Measurements from ENCODE around the gene CDSN. TPM values are rescaled to one million over a fixed set of nuclear protein-coding genes. Genes with fewer than 3 reads are reported as not detected.
A peak's percentile ranks its signal among the peaks of the same experiment; 100 is the strongest.

Gene CDSN
- total and polyA plus RNA-seq, 7 experiments from 2014 or later: not detected

GRCh38 chr6:31110825-31111582 is 9.2 kb downstream of the CDSN start:
- Histone ChIP-seq H3K4me3 (ENCODE audit: low read length) (no peak overlapping the region), H3K36me3 (ENCODE audit: control insufficient read depth in 2 of 3, insufficient read depth in 3 of 3, low read length in 3 of 3) (no peaks in the 10 kb centered on the region), H3K9me3 (ENCODE audit: control insufficient read depth in 2 of 3, low read length in 3 of 3) (no peaks in the 10 kb centered on the region), H3K4me1 (ENCODE audit: control insufficient read depth in 2 of 2, insufficient read depth in 2 of 2, low read length in 2 of 2) (no peaks in the 10 kb centered on the region), H3K27me3 (ENCODE audit: control insufficient read depth in 2 of 2, insufficient read depth in 2 of 2, low read length in 2 of 2) (no peaks in the 10 kb centered on the region), H3K27ac (ENCODE audit: low read depth, low read length) (no peak overlapping the region)
- peaks cover 0 to 22% (median 5%) of the 10 kb centered on the region in 7 donors for H3K4me1 Mint-ChIP-seq
- DNase-seq (no peak), ATAC-seq (no peak)
- no peaks in the 10 kb centered on the region for H3K9me3 Mint-ChIP-seq
- H3K4me3 Mint-ChIP-seq: no peak overlapping the region
- peaks cover 0 to 19% (median 8%) of the 10 kb centered on the region in 5 donors for H3K27me3 Mint-ChIP-seq
- no peak overlapping the region for H3K27ac Mint-ChIP-seq
- intact Hi-C loops (cut with micrococcal nuclease): no loop called here
- no peaks in the 10 kb centered on the region for H3K36me3 Mint-ChIP-seq
- POLR2A ChIA-PET: interaction anchor here (0.7 to 1.4 kb wide), 2 partner anchors 15 to 645 kb away, joined by 4 read pairs; no protein-coding TSS in a partner anchor
- CTCF ChIA-PET: interaction anchor here (1.3 kb wide), 1 partner anchor 10 kb away, joined by 4 read pairs; no protein-coding TSS in a partner anchor

DNA sequence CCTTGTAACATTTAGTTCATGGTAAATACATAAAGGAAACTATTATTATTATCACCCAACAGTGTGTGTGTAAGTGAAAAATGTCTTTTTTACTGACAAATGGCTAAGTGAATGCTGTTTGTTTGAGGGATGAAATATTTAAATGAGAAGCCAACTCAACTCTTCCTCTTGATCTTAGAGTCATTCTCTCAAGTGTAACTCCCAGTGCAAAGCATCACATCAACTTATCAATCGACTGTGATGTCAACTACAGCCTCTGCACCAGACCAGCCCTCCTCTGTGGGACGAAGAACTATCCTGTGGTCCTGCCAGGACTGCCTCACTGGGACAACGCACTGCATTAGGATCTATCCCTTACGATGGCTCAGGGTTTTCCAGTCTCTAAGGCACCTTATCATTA is 13.2 kb downstream of the CDSN start:
- Histone ChIP-seq H3K4me1 (ENCODE audit: control insufficient read depth in 2 of 2, insufficient read depth in 2 of 2, low read length in 2 of 2) (no peaks in the 10 kb centered on the region), H3K4me3 (ENCODE audit: low read length) (no peak overlapping the region), H3K27ac (ENCODE audit: low read depth, low read length) (no peak overlapping the region), H3K27me3 (ENCODE audit: control insufficient read depth in 2 of 2, insufficient read depth in 2 of 2, low read length in 2 of 2) (no peaks in the 10 kb centered on the region), H3K9me3 (ENCODE audit: control insufficient read depth in 2 of 3, low read length in 3 of 3) (no peaks in the 10 kb centered on the region), H3K36me3 (ENCODE audit: control insufficient read depth in 2 of 3, insufficient read depth in 3 of 3, low read length in 3 of 3) (no peaks in the 10 kb centered on the region)
- CTCF ChIA-PET: no interaction called here
- DNase-seq (no peak), ATAC-seq (no peak)
- Mint-ChIP-seq H3K9me3 (no peaks in the 10 kb centered on the region), H3K36me3 (no peaks in the 10 kb centered on the region), H3K27me3 (peaks cover 0 to 11% (median 8%) of the 10 kb centered on the region in 5 donors), H3K27ac (no peak overlapping the region), H3K4me1 (peaks cover 0 to 10% (median 4%) of the 10 kb centered on the region in 7 donors), H3K4me3 (no peak overlapping the region)
- POLR2A ChIA-PET: no interaction called here
- intact Hi-C loops (cut with micrococcal nuclease): no loop called here

GRCh38 chr6:31103136-31103535 is 17.1 kb downstream of the CDSN start:
- no peak overlapping the region for H3K4me3 ChIP-seq (ENCODE audit: low read length)
- H3K27me3 Mint-ChIP-seq: peaks cover 0 to 16% (median 0%) of the 10 kb centered on the region in 5 donors
- ChIA-PET POLR2A (interaction anchor here (0.6 to 1.8 kb wide), 3 partner anchors 10 to 26 kb away, joined by 3 to 7 read pairs (median 5); partner anchors contain the start of gene PSORS1C1), CTCF (interaction anchor here (1.2 to 1.5 kb wide), 2 partner anchors 9 to 17 kb away, joined by 3 to 6 read pairs; no protein-coding TSS in a partner anchor)
- H3K36me3 Mint-ChIP-seq: no peaks in the 10 kb centered on the region
- H3K27ac ChIP-seq (ENCODE audit: low read depth, low read length): no peak overlapping the region
- DNase-seq: no peak
- ATAC-seq: no peak
- no peak overlapping the region for H3K27ac Mint-ChIP-seq
- H3K4me1 Mint-ChIP-seq: peaks cover 0 to 8% (median 4%) of the 10 kb centered on the region in 7 donors
- H3K9me3 Mint-ChIP-seq: peaks cover 0 to 3% (median 0%) of the 10 kb centered on the region in 11 donors
- intact Hi-C loops (cut with micrococcal nuclease): loop anchor here in 1 of 2 donors (2.0 kb wide), 1 partner anchor 16 kb away; no protein-coding TSS in a partner anchor
- H3K27me3 ChIP-seq (ENCODE audit: control insufficient read depth in 2 of 2, insufficient read depth in 2 of 2, low read length in 2 of 2): no peaks in the 10 kb centered on the region
- H3K9me3 ChIP-seq (ENCODE audit: control insufficient read depth in 2 of 3, low read length in 3 of 3): no peaks in the 10 kb centered on the region
- no peaks in the 10 kb centered on the region for H3K36me3 ChIP-seq (ENCODE audit: control insufficient read depth in 2 of 3, insufficient read depth in 3 of 3, low read length in 3 of 3)
- no peaks in the 10 kb centered on the region for H3K4me1 ChIP-seq (ENCODE audit: control insufficient read depth in 2 of 2, insufficient read depth in 2 of 2, low read length in 2 of 2)
- H3K4me3 Mint-ChIP-seq: no peak overlapping the region

GRCh38 chr6:31098449-31098938 is 21.8 kb downstream of the CDSN start:
- Histone ChIP-seq H3K27me3 (ENCODE audit: control insufficient read depth in 2 of 2, insufficient read depth in 2 of 2, low read length in 2 of 2) (no peaks in the 10 kb centered on the region), H3K4me1 (ENCODE audit: control insufficient read depth in 2 of 2, insufficient read depth in 2 of 2, low read length in 2 of 2) (peaks cover 28 to 34% of the 10 kb centered on the region in 2 donors), H3K36me3 (ENCODE audit: control insufficient read depth in 2 of 3, insufficient read depth in 3 of 3, low read length in 3 of 3) (no peaks in the 10 kb centered on the region), H3K9me3 (ENCODE audit: control insufficient read depth in 2 of 3, low read length in 3 of 3) (no peaks in the 10 kb centered on the region), H3K4me3 (ENCODE audit: low read length) (no peak overlapping the region), H3K27ac (ENCODE audit: low read depth, low read length) (no peak overlapping the region)
- intact Hi-C loops (cut with micrococcal nuclease): no loop called here
- CTCF ChIA-PET: no interaction called here
- no peak for ATAC-seq
- Mint-ChIP-seq H3K9me3 (peaks cover 0 to 3% (median 0%) of the 10 kb centered on the region in 11 donors), H3K36me3 (peaks cover 0 to 1% (median 0%) of the 10 kb centered on the region in 5 donors), H3K4me3 (no peak overlapping the region), H3K27me3 (peaks cover 0 to 21% (median 0%) of the 10 kb centered on the region in 5 donors), H3K4me1 (peaks cover 16 to 49% (median 44%) of the 10 kb centered on the region in 7 donors), H3K27ac (peak overlapping the region in 2 of 9 donors; percentile 20 to 59)
- DNase-seq: no peak
- POLR2A ChIA-PET: no interaction called here

DNA sequence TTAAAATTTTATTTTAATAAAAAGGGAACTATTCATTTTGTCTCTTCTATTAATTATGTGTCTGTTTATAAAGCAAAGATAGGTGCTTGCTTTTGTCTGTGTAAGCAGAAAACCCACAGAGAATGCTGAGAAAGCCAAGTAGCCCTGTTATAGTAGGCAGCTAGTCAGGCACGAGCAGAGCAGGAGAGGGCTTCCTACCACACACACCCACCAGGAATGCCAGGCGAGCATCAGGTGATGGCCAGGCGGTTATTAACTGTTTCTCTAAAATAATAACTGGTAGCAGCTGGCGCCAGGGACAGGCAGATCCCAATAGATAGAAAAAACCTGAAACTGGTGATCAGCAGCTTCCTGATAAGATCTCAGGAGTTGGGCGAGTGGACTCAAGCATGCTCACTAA is 23.6 kb downstream of the CDSN start:
- H3K27me3 ChIP-seq (ENCODE audit: control insufficient read depth in 2 of 2, insufficient read depth in 2 of 2, low read length in 2 of 2): no peaks in the 10 kb centered on the region
- CTCF ChIA-PET: interaction anchor here (0.6 to 2.5 kb wide), 5 partner anchors 9 to 745 kb away, joined by 3 to 15 read pairs (median 4); partner anchors contain the start of gene PSORS1C1
- intact Hi-C loops (cut with micrococcal nuclease): no loop called here
- Mint-ChIP-seq H3K9me3 (peaks cover 0 to 3% (median 0%) of the 10 kb centered on the region in 11 donors), H3K27ac (peak overlapping the region in 3 of 9 donors; percentile 51 to 98 (median 93)), H3K27me3 (peaks cover 0 to 16% (median 0%) of the 10 kb centered on the region in 5 donors), H3K4me1 (peaks cover 16 to 54% (median 42%) of the 10 kb centered on the region in 7 donors), H3K36me3 (peaks cover 0 to 1% (median 0%) of the 10 kb centered on the region in 5 donors), H3K4me3 (peak overlapping the region in 4 of 10 donors; percentile 41 to 64 (median 55))
- no peaks in the 10 kb centered on the region for H3K9me3 ChIP-seq (ENCODE audit: control insufficient read depth in 2 of 3, low read length in 3 of 3)
- no peak overlapping the region for H3K27ac ChIP-seq (ENCODE audit: low read depth, low read length)
- DNase-seq (no peak), ATAC-seq (no peak)
- H3K4me1 ChIP-seq (ENCODE audit: control insufficient read depth in 2 of 2, insufficient read depth in 2 of 2, low read length in 2 of 2): peaks cover 28 to 39% of the 10 kb centered on the region in 2 donors
- no peak overlapping the region for H3K4me3 ChIP-seq (ENCODE audit: low read length)
- no peaks in the 10 kb centered on the region for H3K36me3 ChIP-seq (ENCODE audit: control insufficient read depth in 2 of 3, insufficient read depth in 3 of 3, low read length in 3 of 3)
- POLR2A ChIA-PET: interaction anchor here (0.6 to 2.3 kb wide), 6 partner anchors 10 to 567 kb away, joined by 3 to 9 read pairs (median 4); no protein-coding TSS in a partner anchor

GRCh38 chr6:31096215-31096614 is 24.0 kb downstream of the CDSN start:
- ChIA-PET CTCF (interaction anchor here (0.6 to 3.5 kb wide), 6 partner anchors 9 to 745 kb away, joined by 3 to 21 read pairs (median 8); partner anchors contain the start of genes PSORS1C1 and VARS2), POLR2A (interaction anchor here (0.9 to 2.3 kb wide), 5 partner anchors 9 to 207 kb away, joined by 3 to 9 read pairs (median 4); no protein-coding TSS in a partner anchor)
- no peaks in the 10 kb centered on the region for H3K36me3 ChIP-seq (ENCODE audit: control insufficient read depth in 2 of 3, insufficient read depth in 3 of 3, low read length in 3 of 3)
- peaks cover 28 to 39% of the 10 kb centered on the region in 2 donors for H3K4me1 ChIP-seq (ENCODE audit: control insufficient read depth in 2 of 2, insufficient read depth in 2 of 2, low read length in 2 of 2)
- H3K4me3 ChIP-seq (ENCODE audit: low read length): no peak overlapping the region
- H3K27ac Mint-ChIP-seq: peak overlapping the region in 6 of 9 donors; percentile 51 to 98 (median 78)
- ATAC-seq (no peak), DNase-seq (no peak)
- intact Hi-C loops (cut with micrococcal nuclease): no loop called here
- H3K9me3 Mint-ChIP-seq: peaks cover 0 to 3% (median 0%) of the 10 kb centered on the region in 11 donors
- H3K27me3 Mint-ChIP-seq: peaks cover 0 to 16% (median 0%) of the 10 kb centered on the region in 5 donors
- peaks cover 16 to 54% (median 42%) of the 10 kb centered on the region in 7 donors for H3K4me1 Mint-ChIP-seq
- H3K27me3 ChIP-seq (ENCODE audit: control insufficient read depth in 2 of 2, insufficient read depth in 2 of 2, low read length in 2 of 2): no peaks in the 10 kb centered on the region
- peak overlapping the region in 6 of 10 donors; percentile 21 to 64 (median 55) for H3K4me3 Mint-ChIP-seq
- no peak overlapping the region for H3K27ac ChIP-seq (ENCODE audit: low read depth, low read length)
- H3K9me3 ChIP-seq (ENCODE audit: control insufficient read depth in 2 of 3, low read length in 3 of 3): no peaks in the 10 kb centered on the region
- H3K36me3 Mint-ChIP-seq: peaks cover 0 to 1% (median 0%) of the 10 kb centered on the region in 5 donors
